Chondrocyte (in vitro differentiated cells): ENCODE measurements around the gene NLGN4Y. TPM values are rescaled to one million over a fixed set of nuclear protein-coding genes. Genes with fewer than 3 reads are reported as not detected.

Source experiments
- DNase-seq: peaks from one replicate; pipeline ENCODE4 v3.0.0; 2021; ENCODE audit warnings: mixed read lengths, low spot score
- H3K27ac Mint-ChIP-seq: one replicate; pipeline ENCODE4 v1.8.0; 2021; ENCODE audit warnings: mild to moderate bottlenecking, moderate library complexity, mixed read lengths; ENCODE audit not compliant: unreplicated experiment
- H3K27me3 Mint-ChIP-seq: 2 replicates; pipeline ENCODE4 v1.8.0; 2021; ENCODE audit warnings: low read depth, mixed read lengths
- H3K36me3 Mint-ChIP-seq: 2 replicates; pipeline ENCODE4 v1.8.0; 2021; ENCODE audit warnings: low read depth, mixed read lengths
- H3K4me1 Mint-ChIP-seq: 2 replicates; pipeline ENCODE4 v1.8.0; 2021; ENCODE audit warnings: low read depth, mild to moderate bottlenecking, mixed read lengths
- H3K4me3 Mint-ChIP-seq: one replicate; pipeline ENCODE4 v1.8.0; 2021; ENCODE audit warnings: mild to moderate bottlenecking, moderate library complexity, mixed read lengths; ENCODE audit not compliant: unreplicated experiment
- H3K9me3 Mint-ChIP-seq: 2 replicates; pipeline ENCODE4 v1.8.0; 2021; ENCODE audit warnings: low read depth, mixed read lengths
- total RNA-seq: library from RNA; stranded (reverse); gene quantifications from 3 replicates; pipeline ENCODE4 v1.2.1, GENCODE V29; 2021
- TF ChIP-seq, protein P1 (sequence below): fragments of 200-600 bp; sonication (generic); IDR thresholded peaks from 2 replicates; pipeline ENCODE4 v1.5.0; 2021; ENCODE audit warnings: antibody characterized with exemption, mild to moderate bottlenecking, moderate library complexity

NLGN4Y gene
- total RNA-seq, 1 donor from 2014 or later = not detected

DNA sequence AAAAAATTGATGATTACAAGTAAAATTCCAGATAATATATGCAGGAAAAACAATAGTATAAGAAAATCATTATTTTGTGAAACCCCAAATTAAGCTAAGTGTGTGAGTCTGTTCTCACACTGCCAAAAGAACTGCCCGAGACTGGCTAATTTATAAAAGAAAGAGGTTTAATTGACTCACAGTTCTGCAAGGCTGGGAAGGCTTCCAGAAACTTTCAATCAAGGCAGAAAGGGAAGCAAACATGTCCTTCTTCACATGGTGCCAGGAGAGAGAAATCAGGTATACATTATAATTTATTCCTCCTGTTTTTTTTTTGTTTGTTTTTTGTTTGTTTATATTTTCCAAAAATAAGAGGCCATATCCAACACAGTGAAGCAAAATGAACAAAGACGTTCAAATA is 276.8 kb downstream of the NLGN4Y start:
- no peaks in the 10 kb centered on the region for H3K27me3 Mint-ChIP-seq
- no peaks in the 10 kb centered on the region for H3K4me1 Mint-ChIP-seq
- no peak overlapping the region for H3K27ac Mint-ChIP-seq
- DNase-seq = no peak
- no peaks in the 10 kb centered on the region for H3K36me3 Mint-ChIP-seq
- H3K9me3 Mint-ChIP-seq = no peaks in the 10 kb centered on the region
- no peak overlapping the region for H3K4me3 Mint-ChIP-seq
- TF ChIP-seq, protein P1, sequence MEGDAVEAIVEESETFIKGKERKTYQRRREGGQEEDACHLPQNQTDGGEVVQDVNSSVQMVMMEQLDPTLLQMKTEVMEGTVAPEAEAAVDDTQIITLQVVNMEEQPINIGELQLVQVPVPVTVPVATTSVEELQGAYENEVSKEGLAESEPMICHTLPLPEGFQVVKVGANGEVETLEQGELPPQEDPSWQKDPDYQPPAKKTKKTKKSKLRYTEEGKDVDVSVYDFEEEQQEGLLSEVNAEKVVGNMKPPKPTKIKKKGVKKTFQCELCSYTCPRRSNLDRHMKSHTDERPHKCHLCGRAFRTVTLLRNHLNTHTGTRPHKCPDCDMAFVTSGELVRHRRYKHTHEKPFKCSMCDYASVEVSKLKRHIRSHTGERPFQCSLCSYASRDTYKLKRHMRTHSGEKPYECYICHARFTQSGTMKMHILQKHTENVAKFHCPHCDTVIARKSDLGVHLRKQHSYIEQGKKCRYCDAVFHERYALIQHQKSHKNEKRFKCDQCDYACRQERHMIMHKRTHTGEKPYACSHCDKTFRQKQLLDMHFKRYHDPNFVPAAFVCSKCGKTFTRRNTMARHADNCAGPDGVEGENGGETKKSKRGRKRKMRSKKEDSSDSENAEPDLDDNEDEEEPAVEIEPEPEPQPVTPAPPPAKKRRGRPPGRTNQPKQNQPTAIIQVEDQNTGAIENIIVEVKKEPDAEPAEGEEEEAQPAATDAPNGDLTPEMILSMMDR = no peak

DNA sequence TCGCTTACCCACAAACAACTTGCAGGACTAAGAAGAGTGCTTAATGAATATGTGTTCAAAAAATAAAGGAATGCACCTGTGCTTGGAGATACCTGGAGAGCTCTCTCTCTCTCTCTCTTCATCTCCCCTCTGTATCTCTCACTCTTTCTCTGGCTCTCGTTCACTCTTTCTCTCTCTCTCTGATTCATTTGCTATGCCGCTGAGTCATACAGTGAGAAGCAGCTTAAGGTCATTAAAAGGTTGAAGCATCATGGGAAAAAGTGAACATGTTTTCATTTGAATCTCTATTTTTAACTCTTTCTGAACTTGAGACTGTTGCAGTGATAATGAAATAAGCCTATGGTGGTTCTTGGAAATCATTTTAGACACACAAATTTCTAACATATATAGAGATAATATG is 277.8 kb downstream of the NLGN4Y start:
- H3K27ac Mint-ChIP-seq = no peak overlapping the region
- no peak overlapping the region for H3K4me3 Mint-ChIP-seq
- H3K9me3 Mint-ChIP-seq = no peaks in the 10 kb centered on the region
- TF ChIP-seq, protein P1 = no peak
- DNase-seq = no peak
- H3K36me3 Mint-ChIP-seq = no peaks in the 10 kb centered on the region
- H3K4me1 Mint-ChIP-seq = no peaks in the 10 kb centered on the region
- no peaks in the 10 kb centered on the region for H3K27me3 Mint-ChIP-seq

DNA sequence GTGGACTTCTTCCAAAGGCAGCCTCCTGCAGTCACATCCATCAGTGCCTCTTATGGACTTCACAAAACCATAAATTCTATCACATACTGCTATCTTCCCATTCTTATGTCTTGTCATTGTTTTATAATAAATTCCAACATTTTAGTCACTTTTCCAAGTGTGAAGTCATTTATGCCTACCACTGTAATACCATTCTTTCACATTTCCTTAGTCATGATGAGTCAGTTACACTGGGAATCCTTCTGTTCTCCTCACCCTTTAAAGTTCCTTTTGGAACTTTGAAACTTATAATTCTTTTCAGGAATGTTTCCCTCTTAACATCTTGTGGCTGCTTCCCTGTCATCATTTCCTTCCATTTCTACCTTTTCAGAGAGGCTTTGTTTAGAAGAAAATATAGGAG is 279.7 kb downstream of the NLGN4Y start:
- Mint-ChIP-seq H3K9me3 (no peaks in the 10 kb centered on the region), H3K27ac (no peak overlapping the region), H3K36me3 (no peaks in the 10 kb centered on the region), H3K4me1 (no peaks in the 10 kb centered on the region), H3K4me3 (no peak overlapping the region), H3K27me3 (no peaks in the 10 kb centered on the region)
- DNase-seq = no peak
- TF ChIP-seq, protein P1 = no peak

DNA sequence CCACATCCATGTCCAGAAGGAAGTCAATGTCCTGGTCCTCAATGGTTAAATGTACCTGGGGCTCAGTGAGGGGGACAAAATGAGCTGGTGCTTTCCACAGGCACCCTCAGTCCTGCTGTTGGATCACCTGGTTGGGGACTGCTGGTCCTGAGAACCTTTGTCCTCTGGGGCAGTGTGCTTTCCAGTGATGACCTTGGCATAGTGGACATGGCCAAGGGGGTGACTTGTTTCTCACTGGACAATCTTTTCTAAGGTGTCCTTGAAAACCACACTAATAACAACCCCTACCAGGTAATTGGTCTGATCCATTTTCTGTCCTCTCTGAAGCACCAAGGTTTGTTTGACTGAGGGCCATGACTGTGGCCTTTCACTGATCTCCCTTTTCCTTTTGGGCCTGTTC is 294.1 kb downstream of the NLGN4Y start:
- no peaks in the 10 kb centered on the region for H3K9me3 Mint-ChIP-seq
- TF ChIP-seq, protein P1 = no peak
- H3K36me3 Mint-ChIP-seq = no peaks in the 10 kb centered on the region
- H3K27me3 Mint-ChIP-seq = no peaks in the 10 kb centered on the region
- DNase-seq = no peak
- H3K4me1 Mint-ChIP-seq = no peaks in the 10 kb centered on the region
- H3K27ac Mint-ChIP-seq = no peak overlapping the region
- H3K4me3 Mint-ChIP-seq = no peak overlapping the region

DNA sequence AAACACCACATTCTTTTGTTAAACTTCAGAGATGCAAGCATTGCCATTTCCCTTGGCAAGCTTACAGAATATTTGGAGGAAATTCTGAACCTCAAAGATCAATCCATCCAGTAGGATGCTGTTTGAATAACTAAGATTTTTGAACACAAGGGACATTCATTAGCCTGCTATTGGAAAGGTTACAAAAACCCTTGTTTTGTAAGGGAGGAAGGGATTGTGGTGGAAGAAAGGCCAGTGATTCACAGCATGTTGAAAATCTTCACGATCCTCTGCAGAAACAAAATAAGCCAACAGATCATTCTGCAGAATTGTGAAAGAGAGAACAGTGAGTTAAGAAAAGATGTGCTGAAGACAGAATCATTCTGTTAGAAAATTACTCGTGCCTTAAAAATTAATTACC is 297.9 kb downstream of the NLGN4Y start:
- no peaks in the 10 kb centered on the region for H3K27me3 Mint-ChIP-seq
- H3K27ac Mint-ChIP-seq = no peak overlapping the region
- no peak overlapping the region for H3K4me3 Mint-ChIP-seq
- no peaks in the 10 kb centered on the region for H3K36me3 Mint-ChIP-seq
- no peaks in the 10 kb centered on the region for H3K9me3 Mint-ChIP-seq
- no peaks in the 10 kb centered on the region for H3K4me1 Mint-ChIP-seq
- no peak for DNase-seq
- TF ChIP-seq, protein P1 = no peak
